B cell (primary cell): ENCODE measurements around the gene PAPSS2.

Source experiments
- CTCF ChIP-seq: fragments of 200-600 bp; IDR thresholded peaks from one replicate; pipeline ENCODE4 v1.8.0; 2022; ENCODE audit warnings: antibody characterized with exemption, mild to moderate bottlenecking
- EZH2 ChIP-seq: IDR thresholded peaks from 2 replicates; pipeline ENCODE4 v1.6.1; 2012; ENCODE audit warnings: borderline replicate concordance, low read depth, mild to moderate bottlenecking, moderate library complexity, low read length; ENCODE audit not compliant: insufficient read depth, poor library complexity, severe bottlenecking

DNA sequence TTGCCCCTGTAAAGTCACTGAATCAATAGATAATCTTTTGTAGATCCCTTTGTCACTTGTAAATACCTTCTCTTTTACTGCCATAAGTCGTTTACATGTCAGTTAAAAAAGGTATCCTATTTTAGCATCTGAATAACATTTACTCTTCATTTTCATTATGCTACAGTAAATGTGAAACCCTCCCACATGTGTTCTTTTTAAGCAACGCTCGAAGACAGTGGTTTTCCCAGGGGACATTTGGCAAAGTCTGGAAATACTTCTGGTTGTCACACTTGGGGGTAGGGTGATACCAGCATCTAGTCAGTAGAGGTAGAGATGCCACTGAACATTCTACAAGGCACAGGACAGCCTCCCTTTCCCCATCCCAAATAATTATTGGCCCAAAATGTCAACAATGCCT is 134.6 kb downstream of the PAPSS2 start:
- TF ChIP-seq EZH2 (no peak), CTCF (no peak)
